ENCODE data around the gene SBK3. TPM values are rescaled to one million over a fixed set of nuclear protein-coding genes. Genes with fewer than 3 reads are reported as not detected.
A peak's percentile ranks its signal among the peaks of the same experiment; 100 is the strongest.
"Not testable (repeated sequence)": the region's sequence is repeated elsewhere in the genome, so short reads cannot be mapped to it uniquely, and the experiment has no call there.

SBK3 gene, protein sequence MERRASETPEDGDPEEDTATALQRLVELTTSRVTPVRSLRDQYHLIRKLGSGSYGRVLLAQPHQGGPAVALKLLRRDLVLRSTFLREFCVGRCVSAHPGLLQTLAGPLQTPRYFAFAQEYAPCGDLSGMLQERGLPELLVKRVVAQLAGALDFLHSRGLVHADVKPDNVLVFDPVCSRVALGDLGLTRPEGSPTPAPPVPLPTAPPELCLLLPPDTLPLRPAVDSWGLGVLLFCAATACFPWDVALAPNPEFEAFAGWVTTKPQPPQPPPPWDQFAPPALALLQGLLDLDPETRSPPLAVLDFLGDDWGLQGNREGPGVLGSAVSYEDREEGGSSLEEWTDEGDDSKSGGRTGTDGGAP
- 16.6 TPM for total RNA-seq
- long read RNA-seq, partial matches to known transcripts, result 1 of 7 reads
- long read RNA-seq, other reads (novel, unspliced or antisense), result 4 of 7 reads

DNA sequence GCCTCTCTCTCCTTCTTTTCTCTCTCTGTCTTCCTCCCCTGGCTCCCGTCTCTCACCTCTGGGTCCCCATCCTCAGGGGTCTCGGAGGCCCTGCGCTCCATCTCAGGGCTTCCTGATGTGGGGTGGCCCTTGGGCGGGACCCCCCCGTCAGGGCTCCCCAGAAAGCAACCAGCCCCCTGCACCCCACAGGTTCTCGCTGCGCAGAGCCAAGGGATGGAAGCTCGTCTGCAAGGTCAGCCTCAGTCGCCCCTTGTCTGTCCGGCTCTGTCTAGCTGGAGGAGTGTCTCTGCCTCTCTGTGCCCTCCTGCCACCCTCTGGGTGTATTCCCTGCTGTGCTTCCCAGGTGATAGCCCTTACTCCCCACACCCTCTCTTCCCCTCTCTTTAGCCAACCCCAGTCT is at the start of gene SBK3:
TSS of gene SBK3 (minus strand) at position 101 of the 400 bp plus-strand sequence. CDS start at position 101, 0 bp downstream.
- DNase-seq (no peak), ATAC-seq (peak; percentile 4)
- intact Hi-C loops (cut with micrococcal nuclease), result no loop called here

DNA sequence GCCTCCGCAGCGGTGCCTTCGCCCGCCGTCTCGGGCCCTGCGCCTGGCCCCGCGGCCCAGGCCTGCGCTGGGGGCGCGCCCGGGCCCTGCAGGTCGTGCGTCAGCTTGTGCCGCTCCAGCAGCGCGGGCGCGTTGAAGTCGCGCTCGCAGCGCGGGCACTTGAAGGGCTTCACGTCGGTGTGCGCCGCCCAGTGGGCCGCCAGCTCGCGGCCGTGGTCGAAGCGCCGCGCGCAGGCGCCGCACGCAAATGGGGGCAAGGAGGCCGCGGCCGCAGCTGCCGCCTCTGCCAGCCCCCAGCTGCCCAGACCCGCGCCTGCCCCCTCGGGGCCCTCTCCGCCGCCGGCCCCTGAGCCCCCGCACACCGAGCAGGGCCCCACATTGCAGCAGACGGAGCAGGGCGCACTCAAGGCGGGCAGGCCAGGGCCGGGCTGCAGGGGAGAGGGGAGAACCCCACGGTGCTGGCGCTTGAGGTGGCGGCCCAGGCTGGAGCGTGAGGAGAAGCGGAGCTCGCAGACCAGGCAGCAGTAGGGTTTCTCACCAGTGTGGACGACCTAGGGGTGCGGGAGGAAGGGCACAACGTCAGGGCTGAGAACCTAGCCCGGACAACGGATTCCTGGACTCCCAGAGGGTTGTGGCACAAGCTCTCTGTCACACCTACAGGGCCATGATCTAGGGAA is 47.9 kb upstream of the SBK3 start:
- DNase-seq (peak; percentile 37), ATAC-seq (peak; percentile 9)
- intact Hi-C loops (cut with micrococcal nuclease), result no loop called here

DNA sequence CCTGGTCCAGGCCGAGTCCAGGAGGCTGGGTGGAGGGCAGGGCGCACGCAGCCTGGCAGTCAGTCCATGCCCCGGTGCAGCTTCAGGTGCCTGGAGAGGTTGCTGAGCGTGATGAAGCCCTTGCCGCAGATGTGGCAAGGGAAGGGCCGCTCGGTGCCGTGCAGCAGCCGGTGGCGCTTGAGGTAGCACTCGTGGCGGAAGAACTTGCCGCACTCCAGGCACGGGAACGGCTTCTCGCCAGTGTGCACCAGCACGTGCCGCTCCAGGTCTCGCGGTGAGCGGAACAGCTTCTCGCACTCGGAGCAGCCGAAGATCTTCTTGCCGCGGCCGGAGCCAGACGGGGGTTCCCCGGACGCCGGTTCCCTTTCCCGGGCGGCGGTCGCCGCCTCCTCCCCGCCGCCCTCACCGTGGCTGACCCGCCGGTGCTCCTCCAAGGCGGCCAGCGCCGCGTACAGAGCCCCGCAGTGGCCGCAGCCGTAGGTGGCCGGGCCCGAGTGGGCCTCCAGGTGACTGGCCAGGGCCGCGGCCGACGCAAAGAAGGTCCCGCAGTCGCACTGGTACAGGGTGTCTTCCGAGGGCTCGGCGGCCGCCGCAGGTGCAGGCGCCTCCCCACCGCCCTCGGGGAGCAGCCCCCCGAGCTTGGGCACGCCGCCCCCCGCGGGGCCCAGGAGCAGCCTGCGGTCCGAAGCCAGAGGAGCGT is 47.2 kb upstream of the SBK3 start:
- peak; percentile 27 for DNase-seq
- intact Hi-C loops (cut with micrococcal nuclease), result no loop called here
- ATAC-seq, result no peak

DNA sequence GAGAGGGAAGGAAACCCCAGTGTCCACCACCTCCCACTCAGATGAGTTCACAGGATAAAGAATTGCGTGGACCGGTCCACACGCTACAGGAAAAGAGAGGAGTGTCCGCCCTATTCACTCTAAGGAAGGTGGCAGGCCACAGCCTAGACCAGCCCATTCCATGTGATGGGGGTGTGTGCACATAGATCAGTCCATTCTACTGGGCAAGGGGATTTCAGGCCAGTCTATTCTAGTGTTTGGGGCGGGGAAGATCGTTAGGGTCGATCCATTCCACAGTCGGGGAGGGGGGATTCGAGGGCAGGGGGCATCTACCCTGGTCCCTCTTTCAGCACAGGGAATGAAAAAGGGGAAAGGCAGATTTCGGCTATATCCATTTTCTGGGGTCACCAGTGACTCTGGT is 46.2 kb upstream of the SBK3 start:
- DNase-seq, result no peak
- intact Hi-C loops (cut with micrococcal nuclease), result no loop called here
- no peak for ATAC-seq

DNA sequence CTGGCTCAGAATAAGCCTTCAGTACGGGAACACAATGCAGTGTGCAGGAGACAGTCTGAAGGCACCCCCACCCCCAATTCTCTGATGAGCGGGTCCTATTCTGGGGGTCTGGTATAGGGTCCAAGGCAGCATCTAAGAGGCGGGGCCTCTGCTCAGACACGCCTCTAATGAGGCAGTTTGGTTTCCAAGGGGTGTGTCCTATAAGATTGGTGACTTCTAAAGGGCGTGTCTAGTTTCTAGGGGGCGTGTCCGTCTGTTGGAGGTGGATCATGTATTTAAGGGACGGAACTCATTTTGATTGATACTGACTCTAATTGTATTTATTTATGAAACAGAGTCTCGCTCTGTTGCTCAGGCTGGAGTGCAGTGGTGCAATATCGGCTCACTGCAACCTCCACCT is 45.3 kb upstream of the SBK3 start:
- DNase-seq, result no peak
- intact Hi-C loops (cut with micrococcal nuclease), result no loop called here

DNA sequence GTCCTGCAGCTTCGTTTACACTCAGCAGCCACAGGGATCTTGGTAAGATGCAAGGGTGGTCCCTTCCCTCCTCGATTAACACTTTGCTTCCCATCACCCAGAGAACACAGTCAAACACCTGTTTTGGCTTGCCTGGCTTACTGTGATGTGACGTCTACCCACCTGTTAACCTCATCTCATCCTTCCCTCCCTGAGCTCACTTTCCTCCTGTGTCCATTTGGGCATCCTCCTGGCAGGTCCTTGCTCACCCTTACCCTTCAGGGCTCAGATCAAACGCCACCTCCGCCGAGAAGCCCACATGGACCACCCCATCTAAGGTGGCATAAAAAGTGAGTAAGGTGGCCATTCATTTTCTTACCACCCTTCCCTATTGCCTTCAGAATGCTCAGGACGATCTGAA is 44.8 kb upstream of the SBK3 start:
- ATAC-seq (no peak), DNase-seq (no peak)
- intact Hi-C loops (cut with micrococcal nuclease), result no loop called here

More for the DNA sequence above, 45.3 kb upstream of the SBK3 start:
- no peak for ATAC-seq

DNA sequence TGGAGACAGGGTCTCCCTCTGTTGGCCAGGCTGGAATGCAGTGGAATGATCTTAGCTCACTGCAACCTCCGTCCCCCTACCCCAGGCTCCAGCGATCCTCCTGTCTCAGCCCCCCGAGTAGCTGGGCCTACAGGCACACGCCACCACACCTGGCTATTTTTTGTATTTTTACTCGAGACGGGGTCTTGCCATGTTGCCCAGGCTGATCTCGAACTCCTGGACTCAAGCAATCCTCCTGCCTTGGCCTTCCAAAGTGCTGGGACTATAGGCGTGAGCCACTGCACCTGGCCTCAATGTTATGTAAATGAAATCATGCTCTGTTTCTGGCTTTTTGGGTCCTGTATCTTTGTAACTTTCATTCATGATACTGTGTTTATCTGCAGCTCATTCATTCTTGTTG is 43.4 kb upstream of the SBK3 start:
- intact Hi-C loops (cut with micrococcal nuclease), result no loop called here
- no peak for ATAC-seq
- DNase-seq, result no peak

DNA sequence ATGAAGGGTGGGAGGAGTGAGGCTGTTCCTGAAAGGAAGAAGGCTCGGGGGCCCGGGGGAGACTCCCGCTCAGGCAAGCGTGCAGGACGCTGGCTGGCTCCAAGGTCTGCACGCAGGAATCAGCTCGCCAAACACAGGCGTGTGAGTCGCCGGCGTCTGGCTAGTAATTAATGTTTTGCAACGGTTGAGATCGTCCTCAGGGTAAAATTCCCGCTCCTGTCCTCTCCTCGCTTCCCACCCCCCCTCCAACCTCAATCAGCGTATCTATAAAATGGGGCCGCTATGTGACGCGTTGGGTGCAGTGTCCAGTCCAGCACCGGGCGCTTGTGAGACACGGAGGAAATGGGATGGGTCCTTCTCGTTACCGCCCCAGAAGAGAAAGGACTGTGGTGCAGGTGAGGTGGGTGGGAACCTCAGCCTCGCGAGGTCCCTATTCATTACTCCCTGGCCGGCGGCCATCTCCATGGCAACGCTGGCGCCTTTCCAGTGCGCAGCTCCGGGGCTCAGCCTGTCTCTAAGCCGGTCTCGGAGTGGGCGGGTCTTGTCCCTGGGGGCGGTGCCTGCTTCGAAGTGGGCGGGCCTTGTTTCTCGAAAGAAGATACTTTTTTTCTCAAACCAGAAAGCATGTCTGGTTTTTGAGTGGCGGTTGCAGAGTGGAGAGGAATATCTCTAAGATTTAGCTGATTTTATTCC is 41.8 kb upstream of the SBK3 start:
- DNase-seq (peak; percentile 97), ATAC-seq (peak; percentile 88)
- intact Hi-C loops (cut with micrococcal nuclease), result no loop called here

DNA sequence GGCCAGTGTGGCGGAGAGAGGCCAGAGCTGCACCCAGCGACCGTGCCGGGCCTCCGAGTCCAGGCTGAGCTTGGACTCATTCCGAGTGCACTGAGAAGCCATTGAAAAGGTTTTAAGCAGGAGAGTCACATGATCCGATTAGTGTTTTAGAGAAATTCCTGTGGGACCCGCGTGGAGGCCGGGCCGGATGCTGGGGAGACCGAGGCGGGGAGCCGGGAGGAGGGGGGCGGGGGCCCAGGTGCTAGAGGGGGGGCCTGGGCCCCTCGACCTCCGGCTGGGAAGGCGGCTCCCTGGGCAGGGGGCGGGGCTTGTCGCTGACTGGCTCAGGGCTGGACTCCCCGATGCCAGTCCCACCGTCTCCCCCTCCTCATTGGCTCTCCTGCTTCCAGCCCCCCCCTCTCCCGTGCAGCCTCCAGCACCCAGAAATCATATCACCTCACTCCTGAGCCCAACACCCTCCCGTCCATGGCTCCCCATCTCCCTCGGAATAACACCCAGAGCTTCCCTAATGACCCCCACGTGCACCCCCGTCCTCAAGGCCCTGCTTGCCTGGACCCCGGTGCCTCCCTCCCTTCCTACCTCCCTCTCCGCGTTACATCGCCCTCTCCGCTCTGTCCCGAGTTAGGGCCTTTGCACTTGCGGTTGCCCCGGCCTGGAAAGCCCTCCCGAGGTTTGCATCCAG is 40.5 kb upstream of the SBK3 start:
- intact Hi-C loops (cut with micrococcal nuclease), result no loop called here
- peak; percentile 84 for ATAC-seq
- DNase-seq, result peak; percentile 87

DNA sequence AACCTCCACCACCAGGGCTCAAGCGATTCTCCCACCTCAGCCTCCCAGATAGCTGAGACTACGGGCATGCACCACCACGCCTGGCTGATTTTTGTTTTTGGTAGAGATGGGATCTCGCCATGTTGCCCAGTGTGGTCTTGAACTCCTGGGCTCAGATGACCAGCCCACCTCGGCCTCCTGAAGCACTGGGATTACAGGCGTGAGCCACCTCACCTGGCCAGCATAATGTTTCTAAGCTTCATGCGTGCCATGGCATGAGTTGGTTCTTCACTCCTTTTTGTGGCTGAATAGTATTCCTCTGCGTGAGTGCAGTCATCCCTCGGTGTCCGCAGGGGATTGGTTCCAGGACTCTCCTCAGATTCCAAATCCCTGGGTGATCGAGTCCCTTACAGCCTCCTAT is 39.5 kb upstream of the SBK3 start:
- no peak for ATAC-seq
- intact Hi-C loops (cut with micrococcal nuclease), result no loop called here
- DNase-seq, result no peak

DNA sequence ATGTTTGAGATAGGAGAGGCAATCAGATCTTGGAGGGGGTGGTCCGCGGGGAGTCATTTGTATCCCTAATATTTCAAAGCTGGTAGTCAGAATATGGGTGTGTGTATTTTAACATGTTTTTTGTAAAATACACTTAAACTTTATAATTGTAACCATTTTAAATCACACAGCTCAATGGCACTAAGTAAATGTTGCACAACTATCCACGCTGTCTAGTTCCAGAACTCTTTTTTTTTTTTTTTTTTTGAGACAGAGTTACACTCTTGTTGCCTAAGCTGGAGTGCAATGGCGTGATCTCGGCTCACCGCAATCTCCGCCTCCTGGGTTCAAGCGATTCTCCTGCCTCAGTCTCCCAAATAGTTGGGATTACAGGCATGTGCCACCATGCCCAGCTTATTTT is 38.6 kb upstream of the SBK3 start:
- DNase-seq; ATAC-seq; intact Hi-C loops (cut with micrococcal nuclease): not testable (repeated sequence)

DNA sequence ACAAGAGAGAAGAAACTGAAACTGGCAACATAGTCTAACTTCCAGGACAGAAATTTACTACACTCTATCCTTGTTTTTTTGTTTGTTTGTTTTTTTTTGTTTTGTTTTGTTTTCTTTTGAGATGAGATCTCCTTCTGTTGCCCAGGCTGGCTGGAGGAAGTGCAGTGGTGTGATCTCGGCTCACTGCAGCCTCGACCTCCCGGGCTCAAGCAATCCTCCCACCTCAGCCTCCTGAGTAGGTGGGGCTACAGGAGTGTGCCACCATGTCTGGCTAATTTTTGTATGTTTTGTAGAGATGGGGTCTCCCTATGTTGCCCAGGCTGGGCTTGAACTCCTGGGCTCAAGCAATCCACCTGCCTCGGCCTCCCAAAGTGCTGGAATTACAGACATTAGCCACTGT is 36.9 kb upstream of the SBK3 start:
- intact Hi-C loops (cut with micrococcal nuclease); DNase-seq; ATAC-seq: not testable (repeated sequence)

DNA sequence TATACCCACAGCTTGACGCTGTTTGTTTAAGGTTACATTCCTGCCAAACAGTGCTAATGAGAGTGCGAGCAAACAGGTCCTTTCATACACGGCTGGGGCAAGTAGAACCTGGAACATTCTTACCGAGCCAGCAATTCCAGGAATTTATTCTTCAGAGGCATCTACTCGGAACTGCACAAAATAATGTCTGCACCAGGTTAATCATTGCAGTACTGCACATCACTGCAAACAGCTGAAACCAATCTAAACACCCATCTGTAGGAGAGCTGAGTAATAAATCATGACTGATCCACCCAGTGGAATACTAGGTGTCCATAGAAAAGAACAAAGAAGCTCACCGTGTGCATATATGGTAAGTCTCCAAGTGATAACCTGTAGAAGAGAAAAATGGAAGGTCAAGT is 36.5 kb upstream of the SBK3 start:
- no peak for DNase-seq
- intact Hi-C loops (cut with micrococcal nuclease), result loop anchor here (2.0 kb wide), 1 partner anchor 35 kb away; no protein-coding TSS in a partner anchor

DNA sequence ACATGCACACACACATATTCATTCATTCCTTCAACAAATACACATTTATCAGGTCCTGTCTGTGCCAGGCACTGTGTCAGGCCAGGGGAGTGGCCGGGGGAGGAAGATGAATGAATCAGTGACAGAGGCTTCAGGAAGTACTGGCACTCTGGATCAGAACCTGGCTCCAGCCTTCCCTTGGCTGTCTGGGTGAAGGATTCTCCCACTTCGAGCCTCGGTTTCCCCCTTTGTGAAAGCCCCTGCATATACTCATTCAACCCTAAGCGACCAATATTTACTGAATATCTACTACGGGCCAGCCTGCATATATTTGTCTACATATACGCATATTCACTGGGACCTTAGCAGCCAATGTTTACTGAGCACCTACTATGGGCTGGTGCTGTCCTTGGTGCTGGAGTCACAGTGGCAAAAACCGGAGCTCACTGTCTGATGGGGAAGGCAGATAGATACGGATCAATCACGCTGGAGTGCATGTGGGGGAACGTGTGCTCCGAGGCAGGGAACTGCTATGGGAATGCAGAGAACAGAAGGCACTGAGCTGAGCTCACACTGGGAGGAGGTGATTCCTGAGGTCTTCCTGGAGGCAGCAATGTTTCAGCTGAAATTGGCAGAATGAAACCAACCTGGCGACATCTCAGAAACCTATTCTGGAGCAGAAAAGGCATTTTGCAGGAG is 35.9 kb upstream of the SBK3 start:
- ATAC-seq (no peak), DNase-seq (no peak)
- intact Hi-C loops (cut with micrococcal nuclease), result loop anchor here (2.0 kb wide), 1 partner anchor 34 kb away; no protein-coding TSS in a partner anchor

More for the DNA sequence above, 36.5 kb upstream of the SBK3 start:
- ATAC-seq, result no peak

DNA sequence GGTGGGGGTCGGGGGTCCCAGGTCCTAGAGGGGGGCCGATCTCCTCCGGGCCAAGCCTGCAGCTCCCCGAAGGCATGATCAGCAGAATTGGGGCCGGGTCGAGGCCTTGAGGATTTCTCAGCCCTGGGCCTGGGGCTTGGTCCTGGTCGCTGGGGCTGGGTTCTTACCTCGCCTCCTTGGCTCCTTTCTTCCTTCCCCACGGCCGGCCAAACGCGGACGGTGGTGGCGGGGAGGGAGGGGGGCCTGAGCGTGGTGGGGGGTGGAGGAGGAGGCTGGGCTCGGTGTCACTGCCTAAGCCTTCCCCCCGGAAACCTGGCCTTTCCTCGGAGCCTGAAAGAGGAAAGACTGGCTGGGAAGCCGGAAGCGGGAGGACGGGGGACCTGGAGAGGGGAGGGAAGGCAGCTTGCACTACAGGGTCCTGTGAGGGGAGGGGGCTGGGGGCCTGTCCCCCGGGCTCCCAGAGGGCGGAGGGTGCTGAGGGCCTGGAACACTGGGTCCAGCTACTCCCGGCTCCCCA is 35.3 kb upstream of the SBK3 start, which contains the start of gene ZNF579:
TSS of gene ZNF579 (minus strand) at position 221 of the 517 bp plus-strand sequence. CDS start 1,209 bp downstream, outside the sequence.
- peak; percentile 89 for ATAC-seq
- intact Hi-C loops (cut with micrococcal nuclease), result loop anchor here (2.0 kb wide), 1 partner anchor 34 kb away; no protein-coding TSS in a partner anchor
- DNase-seq, result peak; percentile 89

DNA sequence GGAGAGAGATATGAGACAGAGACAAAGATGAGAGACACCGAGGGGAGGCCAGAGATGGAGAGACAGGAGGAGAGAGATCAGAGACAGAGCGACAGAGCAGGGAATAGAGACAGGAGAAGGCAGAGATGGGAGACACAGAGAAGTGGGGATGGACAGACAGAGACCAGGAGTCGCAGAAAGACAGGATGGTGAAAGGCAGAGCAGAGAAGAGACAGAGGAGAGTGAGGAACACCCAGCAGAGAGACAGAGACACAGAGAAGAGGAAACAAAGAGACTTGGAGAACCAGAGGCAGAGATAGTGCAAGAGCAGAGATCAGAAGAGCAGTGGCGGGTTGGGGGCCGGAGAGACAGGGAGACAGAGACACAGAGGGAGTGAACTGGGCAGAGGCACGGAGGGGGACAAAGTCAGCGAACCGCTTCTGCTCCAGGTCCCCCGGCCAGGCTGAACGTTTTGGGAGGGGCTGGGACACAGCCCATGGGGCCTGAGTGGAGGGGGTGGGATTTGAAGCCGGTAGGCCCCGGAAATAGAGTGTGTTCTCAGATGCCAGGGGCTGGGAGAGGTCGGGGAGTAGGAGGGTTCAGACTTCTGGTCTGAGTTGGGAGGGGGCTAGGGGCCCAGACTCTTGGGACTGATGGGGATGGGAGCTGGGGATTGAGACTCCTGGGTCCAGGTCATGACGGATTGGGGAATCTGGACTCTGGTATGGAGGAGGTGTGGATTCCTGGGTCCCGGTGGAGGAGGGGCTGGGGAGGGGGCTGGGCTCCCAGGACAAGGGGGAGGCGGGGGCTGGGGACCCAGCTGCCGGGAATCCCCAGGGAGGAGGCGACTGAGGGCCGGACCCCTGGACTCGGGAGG is 34.7 kb upstream of the SBK3 start:
- intact Hi-C loops (cut with micrococcal nuclease), result loop anchor here (2.0 kb wide), 1 partner anchor 33 kb away; no protein-coding TSS in a partner anchor
- peak; percentile 37 for DNase-seq
- ATAC-seq, result peak; percentile 69
